PC-3 (cell line): ENCODE data around the gene FOXK2. TPM values are rescaled to one million over a fixed set of nuclear protein-coding genes. Genes with fewer than 3 reads are reported as not detected.

Experiments used
- ATAC-seq: fragments of 200-7000 bp; cut with Tn5 transposase; 2 replicates; pipeline ENCODE4 v1.9.1; 2020; ENCODE audit warnings: mild to moderate bottlenecking, moderate library complexity
- BruUV-seq: library from RNA; stranded (reverse); fragments of 400-500 nt; replicated peaks from 2 replicates; lab custom pipeline; 2021; lab: Mats Ljungman, UMichigan
- CTCF ChIA-PET: fragments of 300-600 bp; sonication (Branson Sonifier 250); formaldehyde crosslinking; loops from one replicate; lab custom pipeline; 2022; ENCODE audit warnings: antibody characterized with exemption; lab: Charles Lee
- POLR2A ChIA-PET: fragments of 300-600 bp; sonication (Branson Sonifier 250); formaldehyde crosslinking; loops from one replicate; lab custom pipeline; 2022; ENCODE audit warnings: antibody characterized with exemption; ENCODE audit not compliant: unreplicated experiment; lab: Charles Lee
- DNase-seq: peaks from one replicate; pipeline ENCODE4 v3.0.0-alpha.2; 2015
- H2AFZ ChIP-seq: fragments of 300-600 bp; sonication (generic); 2 replicates; pipeline ENCODE4 v1.6.0; 2016; ENCODE audit warnings: antibody characterized with exemption, low read length
- H3F3A ChIP-seq: fragments of 300-600 bp; sonication (generic); one replicate; pipeline ENCODE4 v1.6.0; 2017; ENCODE audit warnings: antibody characterized with exemption, low read length, control low read depth, mild to moderate bottlenecking; ENCODE audit not compliant: unreplicated experiment
- H3K27ac ChIP-seq: fragments of 300-600 bp; sonication (generic); 2 replicates; pipeline ENCODE4 v1.5.1; 2016; ENCODE audit warnings: mild to moderate bottlenecking, low read length
- H3K27me3 ChIP-seq: fragments of 300-600 bp; sonication (generic); 2 replicates; pipeline ENCODE4 v1.6.1; 2016; ENCODE audit warnings: low read length, mixed read lengths
- H3K36me3 ChIP-seq: fragments of 300-600 bp; sonication (generic); 2 replicates; pipeline ENCODE4 v1.6.1; 2016; ENCODE audit warnings: low read depth, mixed run types, low read length, mixed read lengths
- H3K4me1 ChIP-seq: fragments of 300-600 bp; sonication (generic); 2 replicates; pipeline ENCODE4 v1.5.1; 2016; ENCODE audit warnings: low read length; ENCODE audit not compliant: insufficient read depth
- H3K4me2 ChIP-seq: fragments of 300-600 bp; sonication (generic); 2 replicates; pipeline ENCODE4 v1.6.0; 2016; ENCODE audit warnings: low read length
- H3K4me3 ChIP-seq: fragments of 300-600 bp; sonication (generic); 2 replicates; pipeline ENCODE4 v1.5.1; 2016; ENCODE audit warnings: mild to moderate bottlenecking, low read length, mixed read lengths
- H3K79me2 ChIP-seq: fragments of 300-600 bp; sonication (generic); 2 replicates; pipeline ENCODE4 v1.6.1; 2017; ENCODE audit warnings: low read length, mixed read lengths
- H3K9ac ChIP-seq: fragments of 300-600 bp; sonication (generic); 2 replicates; pipeline ENCODE4 v1.6.0; 2016; ENCODE audit warnings: mild to moderate bottlenecking, low read length
- H3K9me2 ChIP-seq: fragments of 300-600 bp; sonication (generic); replicated peaks from 2 replicates; pipeline ENCODE4 v1.6.1; 2016; ENCODE audit warnings: mixed run types, low read length, mixed read lengths
- H3K9me3 ChIP-seq: fragments of 300-600 bp; sonication (generic); 2 replicates; pipeline ENCODE4 v1.6.1; 2016; ENCODE audit warnings: low read length, mixed read lengths
- H4K20me1 ChIP-seq: fragments of 300-600 bp; sonication (generic); 2 replicates; pipeline ENCODE4 v1.6.1; 2016; ENCODE audit warnings: low read length, mixed read lengths
- CTCF ChIP-seq: fragments of 300-600 bp; sonication (generic); conservative IDR thresholded peaks from 2 replicates; pipeline ENCODE4 v1.5.1; 2017; ENCODE audit warnings: antibody characterized with exemption, low read depth, mild to moderate bottlenecking, low read length
- EZH2 ChIP-seq: fragments of 300-600 bp; sonication (generic); IDR thresholded peaks from one replicate; pipeline ENCODE4 v1.6.1; 2017; ENCODE audit warnings: antibody characterized with exemption, mild to moderate bottlenecking, low read length; ENCODE audit not compliant: unreplicated experiment
- EZH2phosphoT487 ChIP-seq: fragments of 300-600 bp; sonication (generic); IDR thresholded peaks from 2 replicates; pipeline ENCODE4 v1.6.1; 2018; ENCODE audit warnings: mild to moderate bottlenecking, antibody characterized with exemption, low read length, borderline replicate concordance
- intact Hi-C: fragments of 100-400 bp; cut with micrococcal nuclease; formaldehyde crosslinking; loops from 2 replicates; pipeline ENCODE4 v1.9.0; 2023
- total RNA-seq: library from RNA; depleted of rRNA; stranded (reverse); fragments of >200 nt; gene quantifications from 2 replicates; pipeline ENCODE4 v1.2.3, GENCODE V29; 2014

FOXK2 gene
- total RNA-seq, 1 experiment from 2014 or later, result 60.5 TPM

GRCh38 chr17:82559566-82560251, 40.2 kb downstream of the FOXK2 start:
- Histone ChIP-seq H3K36me3 (peaks cover 4% of the 10 kb centered on the region), H3K27ac (no peak overlapping the region), H3K79me2 (peaks cover 96% of the 10 kb centered on the region), H3K4me3 (no peak overlapping the region), H3F3A (peaks cover 3% of the 10 kb centered on the region), H4K20me1 (peaks cover 42% of the 10 kb centered on the region), H3K9me3 (no peaks in the 10 kb centered on the region), H3K27me3 (no peaks in the 10 kb centered on the region), H3K9me2 (no peaks in the 10 kb centered on the region), H2AFZ (no peak overlapping the region), H3K4me1 (no peaks in the 10 kb centered on the region; the same call in 1 of the 2 replicates), H3K4me2 (no peak overlapping the region), H3K9ac (no peak overlapping the region)
- TF ChIP-seq CTCF (no peak), EZH2phosphoT487 (no peak), EZH2 (no peak)
- BruUV-seq, result no TSS peak
- intact Hi-C loops, result no loop called here
- no peak for ATAC-seq
- POLR2A ChIA-PET, result no interaction called here
- DNase-seq, result peak; percentile 13
- CTCF ChIA-PET, result no interaction called here

GRCh38 chr17:82560252-82560642, 40.7 kb downstream of the FOXK2 start:
- H3K79me2 ChIP-seq, result peaks cover 95% of the 10 kb centered on the region
- BruUV-seq, result no TSS peak
- no peaks in the 10 kb centered on the region; the same call in 1 of the 2 replicates for H3K4me1 ChIP-seq
- no peak overlapping the region for H3K27ac ChIP-seq
- no peak overlapping the region for H3K4me2 ChIP-seq
- H3F3A ChIP-seq, result peaks cover 3% of the 10 kb centered on the region
- ChIA-PET CTCF (no interaction called here), POLR2A (no interaction called here)
- H3K27me3 ChIP-seq, result no peaks in the 10 kb centered on the region
- H3K9ac ChIP-seq, result no peak overlapping the region
- no peaks in the 10 kb centered on the region for H3K9me2 ChIP-seq
- DNase-seq, result no peak
- intact Hi-C loops, result no loop called here
- no peaks in the 10 kb centered on the region for H3K9me3 ChIP-seq
- H4K20me1 ChIP-seq, result peaks cover 43% of the 10 kb centered on the region
- no peak overlapping the region for H3K4me3 ChIP-seq
- TF ChIP-seq EZH2phosphoT487 (no peak), EZH2 (no peak), CTCF (no peak)
- H3K36me3 ChIP-seq, result peaks cover 8% of the 10 kb centered on the region
- H2AFZ ChIP-seq, result no peak overlapping the region
- ATAC-seq, result no peak

- Histone ChIP-seq H3K9ac (no peak overlapping the region), H3K9me3 (no peaks in the 10 kb centered on the region), H3F3A (peaks cover 3% of the 10 kb centered on the region), H3K79me2 (peaks cover 95% of the 10 kb centered on the region), H3K4me2 (no peak overlapping the region), H3K4me1 (no peaks in the 10 kb centered on the region; the same call in 1 of the 2 replicates), H3K27ac (no peak overlapping the region), H3K9me2 (no peaks in the 10 kb centered on the region), H3K36me3 (peaks cover 15% of the 10 kb centered on the region), H2AFZ (no peak overlapping the region), H4K20me1 (peaks cover 48% of the 10 kb centered on the region), H3K27me3 (no peaks in the 10 kb centered on the region), H3K4me3 (no peak overlapping the region)
- CTCF ChIA-PET, result no interaction called here
- BruUV-seq, result no TSS peak
- DNase-seq, result peak; percentile 44
- intact Hi-C loops, result no loop called here
- peak; percentile 60; the same call in 1 of the 2 replicates for ATAC-seq
- POLR2A ChIA-PET, result no interaction called here
- TF ChIP-seq CTCF, result no peak
- no peak for TF ChIP-seq EZH2
- TF ChIP-seq EZH2phosphoT487, result no peak
Observed at GRCh38 chr17:82560802-82561428, 41.4 kb downstream of the FOXK2 start.
